Chondrocyte (in vitro differentiated cells): ENCODE measurements around the gene SCCPDH. TPM values are rescaled to one million over a fixed set of nuclear protein-coding genes. Genes with fewer than 3 reads are reported as not detected.
A peak's percentile ranks its signal among the peaks of the same experiment; 100 is the strongest.

ENCODE experiments used
- DNase-seq: peaks from one replicate; pipeline ENCODE4 v3.0.0; 2021; ENCODE audit warnings: mixed read lengths, low spot score
- H3K27ac Mint-ChIP-seq: one replicate; pipeline ENCODE4 v1.8.0; 2021; ENCODE audit warnings: mild to moderate bottlenecking, moderate library complexity, mixed read lengths; ENCODE audit not compliant: unreplicated experiment
- H3K27me3 Mint-ChIP-seq: 2 replicates; pipeline ENCODE4 v1.8.0; 2021; ENCODE audit warnings: low read depth, mixed read lengths
- H3K36me3 Mint-ChIP-seq: 2 replicates; pipeline ENCODE4 v1.8.0; 2021; ENCODE audit warnings: low read depth, mixed read lengths
- H3K4me1 Mint-ChIP-seq: 2 replicates; pipeline ENCODE4 v1.8.0; 2021; ENCODE audit warnings: low read depth, mild to moderate bottlenecking, mixed read lengths
- H3K4me3 Mint-ChIP-seq: one replicate; pipeline ENCODE4 v1.8.0; 2021; ENCODE audit warnings: mild to moderate bottlenecking, moderate library complexity, mixed read lengths; ENCODE audit not compliant: unreplicated experiment
- H3K9me3 Mint-ChIP-seq: 2 replicates; pipeline ENCODE4 v1.8.0; 2021; ENCODE audit warnings: low read depth, mixed read lengths
- CTCF ChIP-seq: fragments of 200-600 bp; sonication (generic); IDR thresholded peaks from 2 replicates; pipeline ENCODE4 v1.5.0; 2021; ENCODE audit warnings: antibody characterized with exemption, mild to moderate bottlenecking, moderate library complexity
- total RNA-seq: library from RNA; stranded (reverse); gene quantifications from 3 replicates; pipeline ENCODE4 v1.2.1, GENCODE V29; 2021

SCCPDH gene
- total RNA-seq, 1 donor from 2014 or later: 33.5 TPM

- no peaks in the 10 kb centered on the region for H3K9me3 Mint-ChIP-seq
- peak; percentile 81 for DNase-seq
- H3K27me3 Mint-ChIP-seq: no peaks in the 10 kb centered on the region
- H3K36me3 Mint-ChIP-seq: no peaks in the 10 kb centered on the region
- H3K4me3 Mint-ChIP-seq: no peak overlapping the region
- H3K27ac Mint-ChIP-seq: no peak overlapping the region
- H3K4me1 Mint-ChIP-seq: peaks cover 27% of the 10 kb centered on the region
- TF ChIP-seq CTCF: no peak
Observed at GRCh38 chr1:246786606-246787238, 62.5 kb downstream of the SCCPDH start.

- no peak overlapping the region for H3K4me3 Mint-ChIP-seq
- H3K27ac Mint-ChIP-seq: no peak overlapping the region
- H3K36me3 Mint-ChIP-seq: no peaks in the 10 kb centered on the region
- no peak for TF ChIP-seq CTCF
- peaks cover 24% of the 10 kb centered on the region for H3K4me1 Mint-ChIP-seq
- no peaks in the 10 kb centered on the region for H3K27me3 Mint-ChIP-seq
- no peaks in the 10 kb centered on the region for H3K9me3 Mint-ChIP-seq
- peak; percentile 60 for DNase-seq
Observed at GRCh38 chr1:246787781-246788513, 63.7 kb downstream of the SCCPDH start.

GRCh38 chr1:246788895-246789338 lies 64.7 kb downstream of the SCCPDH start:
- DNase-seq: peak; percentile 71
- Mint-ChIP-seq H3K4me3 (no peak overlapping the region), H3K4me1 (peaks cover 27% of the 10 kb centered on the region), H3K27ac (no peak overlapping the region), H3K9me3 (no peaks in the 10 kb centered on the region), H3K36me3 (no peaks in the 10 kb centered on the region), H3K27me3 (no peaks in the 10 kb centered on the region)
- no peak for TF ChIP-seq CTCF

- Mint-ChIP-seq H3K4me1 (peaks cover 25% of the 10 kb centered on the region), H3K27ac (no peak overlapping the region), H3K4me3 (no peak overlapping the region), H3K27me3 (no peaks in the 10 kb centered on the region), H3K36me3 (no peaks in the 10 kb centered on the region), H3K9me3 (no peaks in the 10 kb centered on the region)
- no peak for TF ChIP-seq CTCF
- peak; percentile 78 for DNase-seq
Observed at GRCh38 chr1:246789454-246790339, 65.5 kb downstream of the SCCPDH start.

- TF ChIP-seq CTCF: no peak
- Mint-ChIP-seq H3K4me1 (peaks cover 23% of the 10 kb centered on the region), H3K27ac (no peak overlapping the region), H3K9me3 (no peaks in the 10 kb centered on the region), H3K27me3 (no peaks in the 10 kb centered on the region), H3K4me3 (no peak overlapping the region), H3K36me3 (no peaks in the 10 kb centered on the region)
- DNase-seq: peak; percentile 70
Observed at GRCh38 chr1:246790364-246790763, 66.2 kb downstream of the SCCPDH start.
